Stomach (tissue), 9 donors: ENCODE data around the gene CERS6. TPM values are rescaled to one million over a fixed set of nuclear protein-coding genes. Genes with fewer than 3 reads are reported as not detected.
A peak's percentile ranks its signal among the peaks of the same experiment; 100 is the strongest.

Experiments used
- DNase-seq, 2 donors: peaks; one replicate each; pipeline versions ENCODE4 v3.0.0 to v3.0.0-alpha.2; 2013 to 2019
- H3K27ac ChIP-seq, 5 donors: fragments of 200-600 bp in 4 of 5; sonication (generic) in 4 of 5; one replicate each; pipeline ENCODE4 v1.5.1; 2013 to 2019; ENCODE audit warnings: mild to moderate bottlenecking in 1 of 5, moderate library complexity in 1 of 5
- H3K27me3 ChIP-seq, 3 donors: fragments of 200-600 bp; sonication (generic); one replicate each; pipeline ENCODE4 v1.5.1; 2017 to 2019; ENCODE audit warnings: mixed run types in 1 of 3
- H3K36me3 ChIP-seq, 4 donors: fragments of 200-600 bp; sonication (generic); 1 replicate in 3 of 4; 2 replicates in 1 of 4; pipeline ENCODE4 v1.5.1; 2016 to 2019
- H3K4me1 ChIP-seq, 4 donors: fragments of 200-600 bp; sonication (generic); one replicate each; pipeline ENCODE4 v1.5.1; 2016 to 2019
- H3K4me3 ChIP-seq, 4 donors: fragments of 200-600 bp; sonication (generic) in 3 of 4; one replicate each; pipeline ENCODE4 v1.5.1; 2016 to 2019; ENCODE audit warnings: mild to moderate bottlenecking in 1 of 4
- H3K9me3 ChIP-seq, 4 donors: fragments of 200-600 bp; sonication (generic); one replicate each; pipeline ENCODE4 v1.5.1; 2016 to 2019
- CTCF ChIP-seq, 7 experiments: fragments of 450-650 bp in 4 of 7; fragments of 200-600 bp in 3 of 7; sonication (generic) in 3 of 7; IDR thresholded peaks; one replicate each; pipeline ENCODE4 v1.5.1; 2016 to 2019; ENCODE audit warnings: antibody characterized with exemption in 7 of 7, control low read depth in 2 of 7, mild to moderate bottlenecking in 1 of 7
- EP300 ChIP-seq: sonication (generic); formaldehyde crosslinking; IDR thresholded peaks from one replicate; pipeline ENCODE4 v1.6.1; 2017; ENCODE audit warnings: antibody characterized with exemption
- POLR2A ChIP-seq, 4 donors: fragments of 450-650 bp; IDR thresholded peaks; one replicate each; pipeline ENCODE4 v1.6.1; 2016; ENCODE audit warnings: antibody characterized with exemption in 4 of 4, control low read depth in 2 of 4, mild to moderate bottlenecking in 1 of 4, moderate library complexity in 1 of 4
- POLR2AphosphoS5 ChIP-seq, 3 donors: sonication (generic); formaldehyde crosslinking; IDR thresholded peaks; one replicate each; pipeline ENCODE4 v1.6.1; 2016; ENCODE audit warnings: antibody characterized with exemption in 3 of 3
- WGBS, 5 donors: extraction: QIAGEN DNeasy Blood & Tissue Kit in 3 of 5; methylation state at CpG; one replicate each; pipeline versions ENCODE4 v1.1.5 to v1.1.7; 2013 to 2018; 5-methylcytosine and 5-hydroxymethylcytosine counted together
- intact Hi-C: fragments of 100-400 bp; cut with DNase I; formaldehyde crosslinking; loops from one replicate; pipeline ENCODE4 v1.15.1; 2023; ENCODE audit warnings: low total_unique reads
- polyA plus RNA-seq, 3 donors: library from polyadenylated mRNA; stranded (reverse); fragments of 200-250 nt; gene quantifications; one replicate each; pipeline ENCODE4 v1.2.3, GENCODE V29; 2013
- total RNA-seq, 5 donors: library from RNA; depleted of rRNA; stranded (reverse); fragments of >200 nt; gene quantifications; one replicate each; pipeline versions ENCODE4 v1.1.0 to v1.2.3, GENCODE V29; 2014 to 2016
- donor health status: healthy with polysubstance abuse.
- donor health status: Bipolar disorder and iron deficiency.
- donor health status: healthy.

CERS6 gene
- total and polyA plus RNA-seq, 8 donors: 4.0 to 102 (median 53.2) TPM

DNA sequence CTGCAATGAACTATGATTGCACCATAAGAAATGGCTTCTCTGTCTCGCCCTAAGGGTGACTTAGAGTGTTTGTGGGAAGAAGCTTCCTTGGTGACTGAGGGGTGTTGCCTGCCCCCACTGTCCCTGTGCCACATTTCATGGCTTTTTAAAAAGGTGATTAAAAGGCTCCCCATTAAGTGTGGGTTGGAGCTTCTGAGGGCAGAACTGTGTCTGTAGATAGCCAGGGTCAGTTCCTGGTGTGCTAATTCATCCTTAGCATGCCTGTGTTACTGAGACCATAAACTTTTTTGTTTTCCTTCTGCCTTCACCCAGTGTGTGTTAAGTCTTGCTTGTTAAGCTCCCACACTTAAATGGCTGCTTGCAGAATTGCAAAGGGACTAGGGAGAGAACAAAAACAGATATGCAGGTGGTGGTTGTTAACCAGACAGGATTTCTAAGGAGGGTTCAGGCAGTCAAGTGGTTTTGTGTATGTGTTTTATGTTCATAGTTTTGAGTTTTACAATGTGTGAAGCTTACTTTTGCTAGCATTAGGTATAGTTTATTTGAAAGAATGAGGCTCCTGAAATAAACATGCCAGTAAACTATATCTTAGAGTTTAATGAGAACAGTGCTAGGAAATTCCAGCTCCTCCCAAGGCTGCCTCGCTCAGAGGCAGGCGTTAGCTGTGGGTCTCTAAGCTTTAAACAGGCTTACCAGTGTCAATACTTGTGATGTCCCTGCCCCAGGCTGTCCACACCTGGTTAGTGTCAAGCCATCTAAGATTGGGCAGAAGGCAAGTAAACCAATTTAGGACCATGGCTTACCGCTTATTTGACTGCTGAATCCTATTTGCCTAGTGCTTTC is 14.5 kb downstream of the CERS6 start:
- H3K36me3 ChIP-seq: no peaks in the 10 kb centered on the region
- WGBS, 5 donors: 55 to 66% (median 62%) methylated on average over 4 of the region's 4 CpGs
- peak overlapping the region in 1 of 4 donors; percentile 1 for H3K4me3 ChIP-seq
- no peaks in the 10 kb centered on the region for H3K27me3 ChIP-seq
- TF ChIP-seq CTCF (IDR thresholded peaks at IDR 0.05): no peak
- TF ChIP-seq POLR2AphosphoS5 (IDR thresholded peaks at IDR 0.05): no peak
- TF ChIP-seq POLR2A (IDR thresholded peaks at IDR 0.05): no peak
- no peak for TF ChIP-seq EP300
- H3K9me3 ChIP-seq: no peaks in the 10 kb centered on the region
- H3K4me1 ChIP-seq: peaks cover 40 to 76% (median 60%) of the 10 kb centered on the region in 4 donors
- DNase-seq: peak in 1 of 2 donors; percentile 24
- peak overlapping the region in 2 of 5 donors; percentile 29 to 70 for H3K27ac ChIP-seq
- intact Hi-C loops: no loop called here

DNA sequence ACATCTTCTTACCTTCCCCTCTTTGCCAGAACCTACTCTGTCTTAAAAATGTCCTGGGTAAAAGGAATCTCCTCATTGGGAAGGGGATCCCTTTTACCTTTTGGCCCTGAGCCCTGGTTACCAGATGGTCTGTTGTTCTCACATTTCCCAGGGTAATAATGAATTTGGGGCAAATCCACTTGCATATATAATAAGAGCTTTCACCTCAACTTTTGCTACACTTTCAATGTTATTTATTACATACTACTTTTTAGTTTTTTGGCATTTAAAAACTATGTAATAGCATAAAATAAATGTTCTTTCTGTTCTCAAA is 15.0 kb downstream of the CERS6 start:
- Histone ChIP-seq H3K9me3 (no peaks in the 10 kb centered on the region), H3K27ac (peak overlapping the region in 2 of 5 donors; percentile 29 to 70), H3K36me3 (no peaks in the 10 kb centered on the region), H3K4me1 (peaks cover 37 to 76% (median 57%) of the 10 kb centered on the region in 4 donors), H3K4me3 (no peak overlapping the region), H3K27me3 (no peaks in the 10 kb centered on the region)
- no peak for DNase-seq
- TF ChIP-seq EP300: no peak
- no peak for TF ChIP-seq POLR2AphosphoS5 (IDR thresholded peaks at IDR 0.05)
- no peak for TF ChIP-seq POLR2A (IDR thresholded peaks at IDR 0.05)
- no peak for TF ChIP-seq CTCF (IDR thresholded peaks at IDR 0.05)
- intact Hi-C loops: no loop called here

- TF ChIP-seq EP300 (no peak), POLR2AphosphoS5 (IDR thresholded peaks at IDR 0.05) (no peak), CTCF (IDR thresholded peaks at IDR 0.05) (no peak), POLR2A (IDR thresholded peaks at IDR 0.05) (no peak)
- no peaks in the 10 kb centered on the region for H3K36me3 ChIP-seq
- WGBS, 5 donors: 71 to 82% (median 78%) methylated on average over 4 of the region's 4 CpGs
- no peaks in the 10 kb centered on the region for H3K9me3 ChIP-seq
- no peak for DNase-seq
- no peaks in the 10 kb centered on the region for H3K27me3 ChIP-seq
- peaks cover 14 to 61% (median 41%) of the 10 kb centered on the region in 4 donors for H3K4me1 ChIP-seq
- H3K27ac ChIP-seq: no peak overlapping the region
- intact Hi-C loops: no loop called here
- no peak overlapping the region for H3K4me3 ChIP-seq
Observed at GRCh38 chr2:168475636-168476035, 19.6 kb downstream of the CERS6 start.

- H3K4me3 ChIP-seq: no peak overlapping the region
- H3K27ac ChIP-seq: peak overlapping the region in 4 of 5 donors; percentile 11 to 41 (median 25)
- H3K27me3 ChIP-seq: no peaks in the 10 kb centered on the region
- no peaks in the 10 kb centered on the region for H3K36me3 ChIP-seq
- peaks cover 26 to 69% (median 49%) of the 10 kb centered on the region in 4 donors for H3K4me1 ChIP-seq
- no peaks in the 10 kb centered on the region for H3K9me3 ChIP-seq
- TF ChIP-seq CTCF (IDR thresholded peaks at IDR 0.05) (no peak), EP300 (no peak), POLR2A (IDR thresholded peaks at IDR 0.05) (no peak), POLR2AphosphoS5 (IDR thresholded peaks at IDR 0.05) (no peak)
- intact Hi-C loops: no loop called here
- DNase-seq: no peak
- WGBS, 5 donors: 40 to 70% (median 60%) methylated on average over 1 of the region's 1 CpG
Observed at GRCh38 chr2:168478206-168478605, 22.1 kb downstream of the CERS6 start.
